IPS-15b (cell line): ENCODE data around the gene YKT6.

Experiments
- H3K27me3 ChIP-seq: one replicate; pipeline ENCODE4 v1.6.1; 2013; ENCODE audit warnings: low read length; ENCODE audit not compliant: control insufficient read depth, insufficient read depth
- H3K36me3 ChIP-seq: one replicate; pipeline ENCODE4 v1.6.1; 2013; ENCODE audit warnings: low read length; ENCODE audit not compliant: control insufficient read depth, insufficient read depth
- H3K4me1 ChIP-seq: one replicate; pipeline ENCODE4 v1.6.1; 2013; ENCODE audit warnings: mild to moderate bottlenecking, low read length; ENCODE audit not compliant: control insufficient read depth, insufficient read depth
- H3K4me3 ChIP-seq: one replicate; pipeline ENCODE4 v1.5.1; 2013; ENCODE audit warnings: low read depth, low read length
- H3K9ac ChIP-seq: one replicate; pipeline ENCODE4 v1.6.1; 2013; ENCODE audit warnings: low read depth, mild to moderate bottlenecking, low read length
- H3K9me3 ChIP-seq: one replicate; pipeline ENCODE4 v1.6.1; 2013; ENCODE audit warnings: mild to moderate bottlenecking, low read length; ENCODE audit not compliant: control insufficient read depth, insufficient read depth

Gene YKT6

DNA sequence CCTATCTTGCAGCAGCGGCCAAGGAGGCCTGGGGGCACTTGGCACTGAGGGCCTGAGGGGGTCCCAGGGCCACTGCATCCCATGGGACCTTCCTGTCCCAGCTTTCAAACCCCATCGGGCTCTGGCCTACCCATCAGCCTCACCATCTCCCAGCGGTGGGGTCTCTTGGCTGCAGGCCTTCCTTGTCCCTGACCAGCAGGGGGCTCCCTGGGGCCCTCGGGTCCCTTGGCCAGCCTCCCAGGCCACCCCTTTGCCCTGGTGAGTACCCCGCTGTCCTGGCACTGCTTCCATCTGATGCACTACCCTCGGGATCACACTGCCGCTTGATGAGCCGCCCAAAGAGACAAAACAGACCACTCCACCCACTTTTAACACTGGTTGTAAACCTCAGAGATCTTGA, 43.5 kb downstream of the YKT6 start:
- H3K4me1 ChIP-seq = no peaks in the 10 kb centered on the region
- no peaks in the 10 kb centered on the region for H3K36me3 ChIP-seq
- H3K9ac ChIP-seq = no peak overlapping the region

DNA sequence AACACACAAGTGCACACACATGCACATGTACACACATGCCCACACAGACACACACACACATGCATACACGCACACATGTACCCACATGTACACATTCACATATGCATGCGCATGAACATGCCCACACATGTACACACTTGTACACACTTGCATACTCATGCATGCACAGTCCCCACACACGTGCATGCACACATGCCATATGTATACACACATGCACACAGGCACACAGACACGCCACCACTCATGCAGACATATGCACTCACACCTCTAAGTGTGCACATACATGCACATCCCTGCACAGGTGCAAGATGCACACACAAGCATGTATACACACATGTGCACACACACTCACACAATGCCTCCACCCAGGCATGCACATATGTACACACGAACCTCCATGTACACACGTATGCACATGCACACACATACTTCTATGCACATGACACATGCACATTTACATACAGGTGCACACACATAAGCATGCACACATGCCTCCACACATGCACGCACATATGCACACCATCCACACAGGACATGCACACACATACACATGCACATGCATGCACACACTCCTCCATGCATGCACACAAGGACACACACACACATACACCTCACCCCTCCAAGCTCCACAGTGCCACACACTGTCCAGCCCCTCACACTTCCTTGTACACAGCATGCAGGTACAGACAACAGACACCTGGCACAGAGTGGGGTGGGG, 45.8 kb downstream of the YKT6 start:
- no peaks in the 10 kb centered on the region for H3K27me3 ChIP-seq
- H3K9me3 ChIP-seq = no peaks in the 10 kb centered on the region
- H3K4me1 ChIP-seq = no peaks in the 10 kb centered on the region
- H3K36me3 ChIP-seq = no peaks in the 10 kb centered on the region
- no peak overlapping the region for H3K4me3 ChIP-seq
- H3K9ac ChIP-seq = no peak overlapping the region

More for the DNA sequence above, 43.5 kb downstream of the YKT6 start:
- Histone ChIP-seq H3K4me3 (no peak overlapping the region), H3K27me3 (no peaks in the 10 kb centered on the region), H3K9me3 (no peaks in the 10 kb centered on the region)

DNA sequence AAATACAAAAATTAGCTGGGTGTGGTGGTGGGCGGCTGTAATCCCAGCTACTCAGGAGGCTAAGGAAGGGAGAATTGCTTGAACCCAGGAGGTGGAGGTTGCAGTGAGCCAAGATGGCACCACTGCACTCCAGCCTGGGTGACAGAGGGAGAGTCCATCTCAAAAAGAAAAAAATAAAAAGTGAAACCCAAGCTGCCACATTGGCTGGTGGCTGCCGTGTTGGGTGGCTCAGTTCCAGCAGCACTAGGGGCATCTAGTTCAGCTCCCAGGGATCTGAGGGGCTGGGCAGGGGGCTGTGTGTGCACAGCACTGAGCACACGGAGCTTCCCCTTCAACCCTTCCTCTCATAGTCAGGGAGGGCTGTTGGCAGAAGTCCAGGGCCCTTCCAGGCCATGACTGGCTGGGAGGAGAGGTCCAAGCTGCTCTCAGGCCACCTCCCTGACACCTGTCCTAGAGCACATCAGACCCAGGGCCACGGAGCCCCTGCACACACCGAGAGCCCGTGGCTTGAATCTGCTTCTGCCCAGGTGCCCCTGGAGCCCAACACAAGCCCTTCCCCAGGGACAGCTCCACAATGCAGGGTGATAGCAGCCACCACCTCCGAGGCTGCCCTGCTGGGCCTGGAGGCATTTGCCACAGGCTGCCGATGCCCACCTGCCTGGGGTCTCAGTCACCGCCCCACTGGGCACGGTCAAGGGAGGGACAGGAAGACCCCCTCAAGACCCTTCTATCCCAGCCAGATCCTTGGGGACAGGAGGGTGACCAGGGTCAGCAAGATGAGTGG, 47.3 kb downstream of the YKT6 start:
- Histone ChIP-seq H3K9ac (no peak overlapping the region), H3K9me3 (no peaks in the 10 kb centered on the region), H3K4me3 (no peak overlapping the region), H3K4me1 (no peaks in the 10 kb centered on the region), H3K36me3 (no peaks in the 10 kb centered on the region), H3K27me3 (no peaks in the 10 kb centered on the region)

DNA sequence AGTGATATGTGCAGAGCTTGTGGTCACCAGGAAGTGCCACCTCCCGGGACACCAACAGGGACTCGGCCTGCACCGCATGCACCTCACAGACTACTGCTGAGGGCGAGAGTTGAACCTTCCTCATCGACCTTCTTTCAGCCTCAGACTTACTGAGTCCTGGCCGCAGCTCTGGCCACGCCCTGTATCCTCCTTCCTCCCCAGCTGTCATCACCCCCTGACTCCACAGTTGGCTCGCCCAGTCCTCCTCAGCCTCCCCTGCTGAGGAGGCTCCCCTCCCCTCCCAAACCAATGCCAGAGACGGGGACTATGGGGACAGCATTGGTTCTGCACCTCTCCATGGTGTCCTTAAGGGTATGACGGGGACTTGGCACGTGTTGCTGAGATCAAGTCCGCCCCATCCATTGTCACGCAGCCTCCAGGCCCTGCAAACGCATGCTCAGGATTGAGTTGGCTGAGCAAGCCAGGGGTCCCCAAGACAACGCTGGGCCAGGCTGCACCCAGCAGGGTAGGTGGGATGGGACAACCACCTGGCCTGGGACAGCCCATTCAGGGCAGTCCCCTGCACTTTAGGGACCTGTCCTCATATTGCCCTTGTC, 49.0 kb downstream of the YKT6 start:
- H3K9ac ChIP-seq = no peak overlapping the region
- H3K27me3 ChIP-seq = no peaks in the 10 kb centered on the region
- H3K9me3 ChIP-seq = no peaks in the 10 kb centered on the region
- no peaks in the 10 kb centered on the region for H3K4me1 ChIP-seq
- no peaks in the 10 kb centered on the region for H3K36me3 ChIP-seq
- no peak overlapping the region for H3K4me3 ChIP-seq

DNA sequence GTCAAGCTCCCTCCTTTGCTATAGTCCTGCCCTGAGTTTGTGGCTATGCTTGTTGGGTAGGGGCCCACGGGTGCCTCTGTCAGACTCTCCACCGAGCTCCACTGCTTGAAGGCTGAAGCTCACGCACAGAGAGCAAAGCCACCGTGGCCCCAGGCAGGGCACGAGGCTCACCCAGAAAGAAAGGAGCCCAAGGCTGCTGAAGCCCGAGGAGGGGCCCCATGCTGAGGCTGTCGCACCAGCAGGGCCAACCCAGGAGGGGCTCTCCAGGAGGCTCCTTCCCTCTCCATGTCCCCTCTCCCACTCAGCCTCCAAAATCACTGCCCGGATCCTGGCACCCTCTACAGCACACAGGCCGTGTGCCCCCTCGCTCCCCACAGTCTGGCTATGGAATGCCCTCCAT, 50.5 kb downstream of the YKT6 start:
- H3K36me3 ChIP-seq = no peaks in the 10 kb centered on the region
- no peak overlapping the region for H3K4me3 ChIP-seq
- H3K9me3 ChIP-seq = no peaks in the 10 kb centered on the region
- H3K9ac ChIP-seq = no peak overlapping the region
- no peaks in the 10 kb centered on the region for H3K27me3 ChIP-seq
- no peaks in the 10 kb centered on the region for H3K4me1 ChIP-seq

DNA sequence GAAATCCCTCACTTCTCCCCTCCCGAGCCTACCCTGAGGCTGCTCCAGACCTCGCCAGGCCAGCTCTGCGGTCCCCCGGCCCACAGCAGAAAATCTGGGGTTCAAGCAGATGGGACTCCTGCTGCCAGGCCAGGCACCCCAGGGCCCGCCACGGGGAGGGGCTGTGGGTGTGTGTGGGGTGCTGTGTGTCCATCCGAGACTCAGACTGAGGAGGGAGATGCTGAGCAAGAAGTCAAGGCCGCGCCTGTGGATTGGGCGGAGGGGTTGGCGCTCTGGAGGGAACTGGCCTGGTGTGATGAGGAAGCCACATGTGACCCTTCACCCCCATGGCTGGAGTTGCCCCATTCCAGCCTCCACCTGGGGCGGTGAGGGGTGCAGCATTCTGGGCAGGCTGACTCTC, 51.1 kb downstream of the YKT6 start:
- Histone ChIP-seq H3K4me3 (no peak overlapping the region), H3K4me1 (no peaks in the 10 kb centered on the region), H3K9me3 (no peaks in the 10 kb centered on the region), H3K27me3 (no peaks in the 10 kb centered on the region), H3K36me3 (no peaks in the 10 kb centered on the region), H3K9ac (no peak overlapping the region)

DNA sequence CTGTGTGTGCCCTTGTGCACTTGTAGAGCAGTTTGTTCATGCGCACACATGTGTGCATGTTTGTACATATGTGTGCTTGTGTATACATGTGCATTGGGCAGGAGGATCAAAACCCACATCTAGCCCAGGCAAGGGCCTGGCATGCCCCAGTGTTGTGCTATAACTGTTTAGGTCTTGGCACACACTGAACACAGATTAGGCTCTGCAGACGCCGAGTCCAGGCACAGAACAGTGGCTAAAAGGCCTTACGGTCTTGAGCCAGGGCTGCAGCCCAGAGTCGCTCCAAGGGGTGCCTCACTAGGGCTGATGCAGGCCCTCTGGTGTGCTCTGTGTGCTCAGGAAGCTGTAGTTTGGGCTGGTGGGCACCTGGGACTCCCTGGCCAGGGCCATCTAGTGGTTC, 55.7 kb downstream of the YKT6 start:
- no peaks in the 10 kb centered on the region for H3K4me1 ChIP-seq
- no peaks in the 10 kb centered on the region for H3K27me3 ChIP-seq
- no peaks in the 10 kb centered on the region for H3K9me3 ChIP-seq
- H3K36me3 ChIP-seq = no peaks in the 10 kb centered on the region
- H3K4me3 ChIP-seq = no peak overlapping the region
- no peak overlapping the region for H3K9ac ChIP-seq

DNA sequence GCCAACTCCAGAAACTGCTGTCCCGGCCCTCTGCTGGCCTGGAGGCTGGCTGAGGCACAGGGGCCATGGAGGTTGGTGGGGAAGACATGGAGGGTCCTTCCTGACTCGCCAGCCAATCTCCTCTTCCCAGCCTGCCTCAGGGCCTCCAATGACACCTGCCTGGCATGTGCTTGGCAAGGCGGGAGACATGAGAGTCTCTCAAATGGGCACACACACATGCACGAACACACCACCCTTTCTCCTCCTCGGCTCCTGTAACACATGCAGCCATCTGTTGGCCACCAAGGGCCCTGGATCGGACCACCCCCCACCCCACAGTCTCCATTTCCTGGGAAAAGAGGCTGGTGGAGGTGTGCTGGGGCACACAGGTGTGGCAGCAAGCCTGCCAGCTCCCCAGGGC, 56.4 kb downstream of the YKT6 start:
- no peaks in the 10 kb centered on the region for H3K4me1 ChIP-seq
- no peaks in the 10 kb centered on the region for H3K36me3 ChIP-seq
- no peak overlapping the region for H3K9ac ChIP-seq
- no peaks in the 10 kb centered on the region for H3K9me3 ChIP-seq
- no peak overlapping the region for H3K4me3 ChIP-seq
- no peaks in the 10 kb centered on the region for H3K27me3 ChIP-seq

DNA sequence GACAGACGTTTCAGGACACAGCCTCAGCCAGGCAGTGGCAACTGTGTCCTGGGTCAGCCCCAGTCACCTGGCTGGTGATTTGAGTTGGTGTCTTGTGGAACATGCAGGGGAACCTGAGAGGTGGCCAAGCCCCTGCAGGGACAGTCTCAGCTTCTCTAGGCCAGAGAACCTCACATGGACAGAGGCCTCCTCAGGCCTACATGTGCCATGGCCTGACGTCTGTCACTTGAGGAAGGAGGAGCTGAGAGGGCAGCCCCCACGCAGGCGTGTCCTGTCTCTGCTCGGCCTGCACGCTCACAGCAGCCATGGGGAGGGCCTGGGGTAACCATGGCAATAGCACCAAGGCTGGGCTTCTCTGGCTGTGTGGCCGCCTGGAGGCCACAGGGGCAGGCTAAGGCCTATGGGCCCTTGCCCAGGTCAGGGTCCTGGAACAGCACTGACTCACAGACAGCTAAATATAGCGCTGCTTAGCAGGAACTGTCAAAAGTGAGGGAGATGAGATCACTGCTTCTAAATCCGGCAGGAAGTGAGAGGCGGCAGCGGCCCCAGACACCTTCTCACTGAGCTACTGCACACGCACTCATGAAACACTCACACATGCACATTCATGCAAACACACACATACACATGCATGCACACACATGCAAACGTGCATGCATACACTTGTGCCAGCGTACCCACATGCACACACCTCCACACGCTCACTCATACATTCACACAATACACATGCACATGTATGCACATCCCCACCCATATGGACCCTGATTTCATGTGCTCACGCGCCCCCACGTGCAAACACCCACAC, 57.0 kb downstream of the YKT6 start:
- H3K36me3 ChIP-seq = no peaks in the 10 kb centered on the region
- no peaks in the 10 kb centered on the region for H3K4me1 ChIP-seq
- no peak overlapping the region for H3K4me3 ChIP-seq
- no peaks in the 10 kb centered on the region for H3K27me3 ChIP-seq
- no peak overlapping the region for H3K9ac ChIP-seq
- H3K9me3 ChIP-seq = no peaks in the 10 kb centered on the region

DNA sequence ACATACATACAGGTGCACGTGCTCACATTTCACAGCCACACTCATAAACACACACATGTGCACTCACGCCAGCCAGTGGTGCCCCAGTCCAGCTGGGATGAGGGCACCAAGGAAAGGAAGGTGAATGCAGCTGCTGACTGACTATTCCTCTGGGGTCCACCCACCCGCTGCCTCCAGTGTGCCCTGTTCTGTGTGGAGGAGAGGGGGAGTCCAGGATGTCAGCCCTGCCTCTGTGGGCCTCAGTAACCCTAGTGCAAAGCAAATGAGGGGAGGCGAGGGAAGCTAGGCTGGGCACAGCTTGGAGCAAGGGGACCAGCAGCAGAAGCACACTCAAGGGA, 57.6 kb downstream of the YKT6 start:
- Histone ChIP-seq H3K9ac (no peak overlapping the region), H3K4me3 (no peak overlapping the region), H3K9me3 (no peaks in the 10 kb centered on the region), H3K27me3 (no peaks in the 10 kb centered on the region), H3K36me3 (no peaks in the 10 kb centered on the region), H3K4me1 (no peaks in the 10 kb centered on the region)

DNA sequence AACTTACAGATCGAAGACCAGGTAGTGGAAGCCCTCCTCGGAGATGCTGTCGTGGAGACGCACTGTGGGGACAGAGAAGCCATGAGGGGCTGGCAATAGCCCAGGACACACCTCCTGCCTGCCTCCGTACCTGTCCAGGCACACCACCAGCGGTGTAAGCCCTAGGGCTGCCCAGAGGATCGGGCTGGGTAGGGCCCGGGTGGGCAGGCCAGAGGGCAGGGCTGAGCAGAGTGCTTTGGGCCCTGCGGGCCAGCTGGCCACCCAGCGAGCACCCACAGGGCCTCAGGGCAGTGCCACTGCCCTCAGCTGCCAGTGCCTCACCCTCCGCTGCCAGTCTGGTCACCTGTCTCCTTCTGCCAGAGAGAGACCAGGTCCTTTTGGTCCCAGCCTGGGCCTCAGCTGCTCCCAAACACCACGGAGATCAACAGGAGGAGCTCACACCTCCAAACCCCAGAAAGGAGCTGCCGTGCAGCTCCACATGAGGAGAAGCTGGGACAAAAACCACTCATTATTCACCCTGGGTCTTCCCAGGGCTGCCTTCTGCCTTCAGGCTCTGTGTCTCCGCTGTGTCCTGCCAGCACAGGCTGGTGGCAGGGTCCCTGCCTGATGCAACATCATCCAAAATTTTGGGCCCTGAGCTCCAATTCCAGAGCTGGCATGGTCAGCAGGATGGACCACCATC, 58.2 kb downstream of the YKT6 start:
- Histone ChIP-seq H3K36me3 (no peaks in the 10 kb centered on the region), H3K9ac (no peak overlapping the region), H3K4me1 (no peaks in the 10 kb centered on the region), H3K9me3 (no peaks in the 10 kb centered on the region), H3K4me3 (no peak overlapping the region), H3K27me3 (no peaks in the 10 kb centered on the region)
